Erythroblast (primary cell): ENCODE data around the gene SPRYD4.

Source experiments
- DNase-seq, 2 experiments: peaks; one replicate each; lab custom pipeline; 2025; lab: John Stamatoyannopoulos, UW
- GATA1 ChIP-seq: IDR thresholded peaks from 2 replicates; pipeline ENCODE4 v1.6.1; 2011; ENCODE audit warnings: low read depth, mild to moderate bottlenecking, control low read depth, low read length, moderate library complexity
- POLR2A ChIP-seq: IDR thresholded peaks from 2 replicates; pipeline ENCODE4 v1.6.1; 2011; ENCODE audit warnings: mild to moderate bottlenecking, low read length

SPRYD4 gene

GRCh38 chr12:56457817-56458216 is 10.6 kb upstream of the SPRYD4 start:
- DNase-seq = no peak
- TF ChIP-seq POLR2A = no peak
- no peak for TF ChIP-seq GATA1

DNA sequence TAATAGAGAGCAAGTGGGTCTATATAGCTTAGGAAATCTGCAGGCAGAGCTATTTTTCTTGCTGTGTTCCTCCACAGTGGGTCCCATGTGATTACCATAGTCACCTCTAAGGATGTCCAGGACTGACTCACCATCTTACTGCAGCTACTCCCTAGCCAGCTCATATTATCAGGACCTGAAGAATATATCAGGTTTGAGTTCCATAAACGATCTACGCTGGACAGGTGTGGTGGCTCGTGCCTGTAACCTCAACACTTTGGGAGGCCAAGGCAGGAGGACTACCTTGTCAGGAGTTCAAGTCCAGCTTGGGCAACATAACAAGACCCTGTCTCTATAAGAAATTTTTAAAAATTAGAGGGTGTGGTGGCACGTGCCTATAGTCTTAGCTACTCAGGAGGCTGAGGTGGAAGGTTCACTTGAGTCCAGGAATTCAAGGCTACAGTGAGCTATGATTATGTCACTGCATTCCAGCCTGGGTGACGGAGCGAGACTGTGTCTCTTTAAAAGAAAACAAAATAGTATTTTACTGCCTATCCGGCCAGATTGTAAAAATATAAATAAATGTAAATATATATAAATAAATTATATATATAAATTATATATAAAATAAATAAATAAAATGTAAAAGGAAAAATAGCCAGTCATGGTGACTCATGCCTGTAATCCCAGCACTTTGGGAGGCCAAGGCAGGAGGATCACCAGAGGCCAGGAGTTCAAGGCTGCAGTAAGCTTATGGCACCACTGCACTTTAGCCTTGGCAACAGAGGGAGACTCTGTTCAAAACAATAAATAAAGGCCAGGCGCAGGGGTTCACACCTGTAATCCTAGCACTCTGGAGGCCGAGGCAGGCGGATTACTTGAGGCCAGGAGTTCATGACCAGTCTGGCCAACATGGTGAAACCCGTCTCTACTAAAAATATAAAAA is 6.9 kb upstream of the SPRYD4 start:
- no peak for TF ChIP-seq POLR2A
- TF ChIP-seq GATA1 = no peak
- peak in 1 of 2 experiments; percentile 9 for DNase-seq

DNA sequence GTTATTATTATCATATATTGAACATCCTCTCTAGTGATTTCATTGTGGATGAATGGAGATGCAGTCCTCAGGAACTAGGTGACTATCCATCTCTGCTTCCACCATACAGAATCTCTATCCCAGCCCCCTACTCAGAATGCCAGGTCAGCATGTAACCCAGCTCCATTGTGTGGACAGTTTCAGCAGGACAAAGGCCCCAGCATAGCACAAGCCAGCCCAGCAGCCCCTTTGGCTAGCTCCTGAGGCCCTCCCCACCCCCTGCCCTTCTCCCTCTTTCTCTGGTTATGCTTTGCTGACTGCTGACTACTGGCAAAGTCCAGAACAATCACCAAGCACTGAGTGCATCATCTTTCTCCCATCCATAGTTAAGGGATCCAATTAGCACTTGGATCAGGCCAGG is 5.8 kb upstream of the SPRYD4 start:
- TF ChIP-seq POLR2A (no peak), GATA1 (no peak)
- no peak for DNase-seq

- no peak for TF ChIP-seq GATA1
- peak; percentile 14 for TF ChIP-seq POLR2A
- peak; percentile 46 to 63 for DNase-seq
Observed at GRCh38 chr12:56469007-56469930, 891 bp downstream of the SPRYD4 start.

DNA sequence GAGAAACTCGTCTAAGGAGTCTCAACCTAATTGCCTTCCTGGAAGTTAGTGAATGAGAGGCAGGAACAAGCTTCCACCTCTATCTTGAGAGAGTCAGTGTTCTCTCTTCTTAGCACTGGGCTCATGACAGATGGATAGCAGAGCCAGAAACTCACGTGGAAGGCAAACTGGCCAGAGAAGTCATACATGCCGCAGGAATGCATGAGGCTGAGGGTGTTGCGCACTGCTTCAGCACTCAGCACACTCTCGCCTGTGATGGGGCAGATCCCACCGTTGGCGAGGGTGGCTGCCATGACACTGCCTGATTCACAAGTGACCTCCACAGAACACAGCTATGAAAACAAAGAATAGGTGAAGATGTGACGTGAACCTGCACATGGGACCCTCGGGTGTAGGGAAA is 6.0 kb downstream of the SPRYD4 start:
- TF ChIP-seq GATA1 = no peak
- TF ChIP-seq POLR2A = no peak
- no peak for DNase-seq

- TF ChIP-seq POLR2A (no peak), GATA1 (no peak)
- DNase-seq = no peak
Observed at GRCh38 chr12:56476143-56476542, 7.8 kb downstream of the SPRYD4 start.

- DNase-seq = no peak
- no peak for TF ChIP-seq GATA1
- no peak for TF ChIP-seq POLR2A
Observed at GRCh38 chr12:56476972-56477432, 8.6 kb downstream of the SPRYD4 start.

GRCh38 chr12:56477521-56478225 is 9.3 kb downstream of the SPRYD4 start:
- DNase-seq = no peak

DNA sequence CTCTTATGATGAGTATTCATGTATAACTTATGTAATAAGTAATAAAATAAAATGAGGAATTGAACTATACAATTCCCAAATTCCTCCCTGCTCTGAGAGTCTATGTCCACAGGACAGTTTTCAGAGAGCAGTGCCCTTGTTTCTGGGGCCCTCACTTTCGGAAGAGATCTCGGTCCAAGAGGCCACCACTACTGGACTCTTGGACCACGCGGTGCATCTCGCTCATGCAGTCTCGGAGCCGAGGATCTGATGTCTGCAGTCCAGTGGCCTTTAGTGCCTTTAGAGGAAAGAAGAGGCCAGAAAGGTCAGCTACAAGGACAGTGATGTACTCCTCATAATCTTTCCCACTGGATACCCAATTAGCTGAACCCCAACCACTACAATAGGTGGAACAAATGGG is 11.2 kb downstream of the SPRYD4 start:
- TF ChIP-seq GATA1 (no peak), POLR2A (no peak)
- no peak for DNase-seq

More at GRCh38 chr12:56477521-56478225, 9.3 kb downstream of the SPRYD4 start:
- TF ChIP-seq POLR2A (no peak), GATA1 (no peak)

- no peak for TF ChIP-seq GATA1
- TF ChIP-seq POLR2A = no peak
- DNase-seq = no peak
Observed at GRCh38 chr12:56484566-56484965, 16.2 kb downstream of the SPRYD4 start.

- TF ChIP-seq GATA1 (no peak), POLR2A (no peak)
- no peak for DNase-seq
Observed at GRCh38 chr12:56486694-56487093, 18.3 kb downstream of the SPRYD4 start.

- peak in 1 of 2 experiments; percentile 14 for DNase-seq
- TF ChIP-seq GATA1 (no peak), POLR2A (no peak)
Observed at GRCh38 chr12:56487448-56488040, 19.2 kb downstream of the SPRYD4 start.
